Activated CD8-positive, alpha-beta memory T cell treated with anti-CD3 and anti-CD28 coated beads, Interleukin-2, amount 10 ng/mL, durations not matched to agents 7 days and 5 days (primary cell): ENCODE results near the gene RFESD. TPM values are rescaled to one million over a fixed set of nuclear protein-coding genes. Genes with fewer than 3 reads are reported as not detected.

ENCODE experiments used
- ATAC-seq: fragments of 150-1000 bp; cut with Tn5 transposase; one replicate; pipeline ENCODE4 v1.10.0; 2021; ENCODE audit warnings: moderate library complexity
- CTCF ChIA-PET: fragments of 350-600 bp; sonication (Branson Sonifier 250); formaldehyde crosslinking; loops from one replicate; lab custom pipeline; 2021; ENCODE audit warnings: antibody characterized with exemption; lab: Charles Lee
- DNase-seq: peaks from one replicate; pipeline ENCODE4 v3.0.0-alpha.2; 2020
- H3K27ac Mint-ChIP-seq: one replicate; pipeline ENCODE4 v1.8.0; 2021; ENCODE audit warnings: mild to moderate bottlenecking, mixed read lengths
- H3K27me3 Mint-ChIP-seq: one replicate; pipeline ENCODE4 v1.8.0; 2021; ENCODE audit warnings: mixed read lengths
- H3K36me3 Mint-ChIP-seq: one replicate; pipeline ENCODE4 v1.8.0; 2021; ENCODE audit warnings: mild to moderate bottlenecking, mixed read lengths
- H3K4me1 Mint-ChIP-seq: one replicate; pipeline ENCODE4 v1.8.0; 2021; ENCODE audit warnings: mixed read lengths
- H3K4me3 Mint-ChIP-seq: one replicate; pipeline ENCODE4 v1.8.0; 2021; ENCODE audit warnings: mild to moderate bottlenecking, moderate library complexity, mixed read lengths
- H3K9me3 Mint-ChIP-seq: one replicate; pipeline ENCODE4 v1.8.0; 2022; ENCODE audit warnings: low read depth, mixed read lengths
- total RNA-seq, 2 experiments: library from RNA; stranded (reverse); gene quantifications; one replicate each; pipeline ENCODE4 v1.2.3, GENCODE V29; 2021

Gene RFESD
- total RNA-seq, 2 experiments from 2014 or later = 3.0 to 3.3 TPM

DNA sequence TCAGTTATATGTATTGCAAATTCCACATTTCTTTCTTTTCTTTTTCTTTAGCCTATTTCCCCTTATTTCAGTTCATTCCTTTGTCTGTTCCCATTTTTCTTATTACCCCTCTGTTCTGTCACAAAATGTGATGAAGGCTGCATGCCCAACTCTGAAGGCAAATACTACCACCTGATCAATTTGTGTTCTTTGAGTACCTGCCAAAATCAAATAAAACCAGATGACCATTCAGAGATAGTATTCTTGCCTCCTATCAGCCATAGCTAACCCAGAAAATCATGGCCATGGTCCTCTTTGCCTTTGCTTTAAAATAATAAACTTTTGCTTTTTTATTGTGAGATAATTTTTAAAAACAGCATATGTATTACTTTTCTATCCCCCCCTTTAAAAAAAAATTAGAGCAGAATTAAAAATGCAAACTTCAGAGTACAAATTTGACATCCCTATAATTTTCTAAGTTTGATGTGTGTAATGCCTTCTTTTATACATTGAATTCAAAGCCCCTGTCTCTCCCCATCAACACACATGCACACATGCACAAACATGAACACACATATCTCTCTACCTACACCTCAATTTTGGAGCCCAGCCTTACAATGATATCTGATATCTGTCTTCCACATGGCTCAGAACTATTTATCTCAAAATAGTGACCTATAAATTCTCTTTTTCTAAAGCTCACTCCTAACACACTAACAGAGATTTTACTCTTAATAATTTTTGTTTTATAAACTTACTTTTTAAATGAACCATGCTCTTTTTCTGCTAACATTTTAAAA, 3.5 kb downstream of the RFESD start:
- CTCF ChIA-PET = interaction anchor here (0.6 to 0.8 kb wide), 2 partner anchors 9 to 680 kb away, joined by 3 read pairs; no protein-coding TSS in a partner anchor
- Mint-ChIP-seq H3K4me1 (peaks cover 30% of the 10 kb centered on the region), H3K9me3 (no peaks in the 10 kb centered on the region), H3K36me3 (peaks cover 4% of the 10 kb centered on the region), H3K27me3 (no peaks in the 10 kb centered on the region), H3K27ac (no peak overlapping the region), H3K4me3 (no peak overlapping the region)
- DNase-seq (no peak), ATAC-seq (no peak)

DNA sequence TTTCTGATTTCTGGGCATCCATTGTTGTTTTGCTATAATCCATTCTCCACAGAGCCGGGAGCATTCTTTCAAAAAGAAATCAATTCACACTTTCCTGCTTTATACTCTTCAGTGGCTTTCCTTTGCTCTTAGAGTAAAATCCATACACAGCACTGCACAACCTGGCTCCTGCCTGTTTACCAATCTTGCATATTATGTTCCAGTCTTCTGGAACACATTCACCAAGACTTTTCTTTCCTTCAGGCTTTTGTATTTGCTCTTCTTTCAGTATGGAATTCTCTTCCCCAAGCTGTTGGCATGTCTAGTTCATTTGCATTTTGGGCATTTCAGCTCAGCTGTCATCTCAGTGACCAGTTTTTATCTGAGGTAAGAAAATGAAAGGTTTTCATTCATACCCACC, 6.3 kb downstream of the RFESD start:
- H3K4me3 Mint-ChIP-seq = no peak overlapping the region
- CTCF ChIA-PET = interaction anchor here (0.9 to 1.4 kb wide), 2 partner anchors 12 to 194 kb away, joined by 4 read pairs; no protein-coding TSS in a partner anchor
- no peaks in the 10 kb centered on the region for H3K9me3 Mint-ChIP-seq

DNA sequence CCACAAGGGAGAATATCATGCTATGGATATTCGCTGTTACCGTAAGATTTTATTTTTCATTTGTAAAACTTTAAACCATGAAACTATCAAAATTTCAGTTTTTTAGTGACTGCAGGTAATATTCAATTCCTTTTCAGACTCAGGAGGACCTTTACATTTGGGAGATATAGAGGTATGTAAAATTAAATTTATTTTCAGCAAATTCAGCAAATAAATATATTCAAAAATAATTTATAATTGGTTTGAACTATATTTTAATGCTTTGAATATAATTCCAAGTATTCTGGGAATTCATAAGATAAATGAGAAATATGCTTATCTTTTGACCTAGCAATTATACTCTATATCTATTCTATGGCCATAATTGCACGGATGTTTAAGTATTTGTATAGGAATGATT, 7.6 kb downstream of the RFESD start:
- Mint-ChIP-seq H3K4me1 (peaks cover 5% of the 10 kb centered on the region), H3K4me3 (no peak overlapping the region), H3K27ac (no peak overlapping the region), H3K27me3 (no peaks in the 10 kb centered on the region), H3K9me3 (no peaks in the 10 kb centered on the region), H3K36me3 (peaks cover 4% of the 10 kb centered on the region)
- ATAC-seq (no peak), DNase-seq (no peak)
- CTCF ChIA-PET = no interaction called here

More for the DNA sequence above, 6.3 kb downstream of the RFESD start:
- DNase-seq = no peak
- Mint-ChIP-seq H3K4me1 (peaks cover 12% of the 10 kb centered on the region), H3K36me3 (peaks cover 4% of the 10 kb centered on the region), H3K27me3 (no peaks in the 10 kb centered on the region), H3K27ac (no peak overlapping the region)
- ATAC-seq = no peak

DNA sequence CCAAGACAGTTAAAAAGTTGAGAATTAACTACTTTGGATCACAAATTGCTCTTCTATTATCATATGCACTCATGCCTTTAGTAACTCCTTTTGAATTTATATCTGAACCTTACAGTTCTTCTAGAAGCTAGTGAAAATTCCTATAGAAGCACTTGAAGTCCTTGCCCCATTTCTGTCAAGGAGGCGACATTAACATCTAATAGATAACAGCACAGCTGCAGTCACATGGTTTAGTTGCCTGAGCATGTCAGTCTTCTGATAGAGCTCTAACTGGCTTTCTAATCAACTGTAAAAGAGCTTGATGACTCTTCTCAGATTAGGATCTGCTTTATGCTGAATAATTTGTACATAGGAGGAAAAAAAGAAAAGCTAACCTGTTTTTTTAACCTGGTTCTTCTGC, 9.0 kb downstream of the RFESD start:
- CTCF ChIA-PET = interaction anchor here (0.7 to 0.9 kb wide), 4 partner anchors 9 to 11 kb away, joined by 3 to 4 read pairs (median 3); partner anchors contain the start of gene RFESD
- H3K27me3 Mint-ChIP-seq = no peaks in the 10 kb centered on the region
- H3K27ac Mint-ChIP-seq = no peak overlapping the region
- DNase-seq = no peak
- no peaks in the 10 kb centered on the region for H3K9me3 Mint-ChIP-seq
- H3K4me3 Mint-ChIP-seq = no peak overlapping the region
- no peaks in the 10 kb centered on the region for H3K4me1 Mint-ChIP-seq
- ATAC-seq = no peak
- no peaks in the 10 kb centered on the region for H3K36me3 Mint-ChIP-seq

DNA sequence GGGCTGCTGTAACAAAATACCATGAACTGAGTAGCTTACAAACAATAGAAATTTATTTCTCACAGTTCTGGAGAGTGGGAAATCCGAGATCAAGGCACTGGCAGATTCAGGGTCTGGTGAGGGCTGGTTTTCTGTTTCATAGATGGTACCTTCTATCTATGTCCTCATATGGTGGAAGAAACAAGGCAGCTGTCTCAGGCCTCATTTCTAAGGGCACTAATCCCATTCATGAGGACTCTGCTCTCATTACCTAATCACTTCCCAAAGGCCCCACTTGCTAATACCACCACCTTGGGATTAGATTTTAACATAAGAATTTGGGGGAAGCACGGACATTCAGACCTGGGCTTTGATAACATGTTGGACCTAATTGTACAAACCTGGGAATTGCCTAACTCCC, 13.5 kb downstream of the RFESD start:
- Mint-ChIP-seq H3K36me3 (no peaks in the 10 kb centered on the region), H3K9me3 (no peaks in the 10 kb centered on the region), H3K4me3 (no peak overlapping the region), H3K27me3 (no peaks in the 10 kb centered on the region), H3K4me1 (peaks cover 1% of the 10 kb centered on the region), H3K27ac (no peak overlapping the region)
- CTCF ChIA-PET = interaction anchor here (0.7 kb wide), 1 partner anchor 121 kb away, joined by 3 read pairs; no protein-coding TSS in a partner anchor
- DNase-seq = no peak
- ATAC-seq = no peak

DNA sequence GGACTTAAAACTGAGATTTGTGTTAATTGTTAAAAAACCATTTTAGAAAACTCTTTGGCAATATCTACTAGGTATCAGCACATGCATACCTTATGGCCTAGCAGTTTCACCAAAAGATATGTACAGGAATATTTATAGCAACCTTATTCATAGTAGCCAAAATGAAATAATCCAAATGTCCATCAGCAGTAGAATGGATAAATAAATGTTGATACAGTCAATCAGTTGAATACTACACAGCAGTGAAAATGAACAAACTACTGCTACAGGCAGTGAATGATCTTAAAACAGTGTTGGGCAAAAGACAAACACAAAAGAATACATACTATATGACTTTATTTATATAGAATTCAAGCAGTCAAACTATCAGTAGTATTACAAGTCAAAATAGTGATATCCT, 16.4 kb downstream of the RFESD start:
- H3K36me3 Mint-ChIP-seq = no peaks in the 10 kb centered on the region
- H3K4me3 Mint-ChIP-seq = no peak overlapping the region
- H3K9me3 Mint-ChIP-seq = no peaks in the 10 kb centered on the region
- DNase-seq (no peak), ATAC-seq (no peak)
- CTCF ChIA-PET = interaction anchor here (1.2 to 4.6 kb wide), 6 partner anchors 18 to 193 kb away, joined by 3 to 33 read pairs (median 7); no protein-coding TSS in a partner anchor
- peaks cover 4% of the 10 kb centered on the region for H3K27me3 Mint-ChIP-seq
- H3K4me1 Mint-ChIP-seq = peaks cover 1% of the 10 kb centered on the region
- no peak overlapping the region for H3K27ac Mint-ChIP-seq

DNA sequence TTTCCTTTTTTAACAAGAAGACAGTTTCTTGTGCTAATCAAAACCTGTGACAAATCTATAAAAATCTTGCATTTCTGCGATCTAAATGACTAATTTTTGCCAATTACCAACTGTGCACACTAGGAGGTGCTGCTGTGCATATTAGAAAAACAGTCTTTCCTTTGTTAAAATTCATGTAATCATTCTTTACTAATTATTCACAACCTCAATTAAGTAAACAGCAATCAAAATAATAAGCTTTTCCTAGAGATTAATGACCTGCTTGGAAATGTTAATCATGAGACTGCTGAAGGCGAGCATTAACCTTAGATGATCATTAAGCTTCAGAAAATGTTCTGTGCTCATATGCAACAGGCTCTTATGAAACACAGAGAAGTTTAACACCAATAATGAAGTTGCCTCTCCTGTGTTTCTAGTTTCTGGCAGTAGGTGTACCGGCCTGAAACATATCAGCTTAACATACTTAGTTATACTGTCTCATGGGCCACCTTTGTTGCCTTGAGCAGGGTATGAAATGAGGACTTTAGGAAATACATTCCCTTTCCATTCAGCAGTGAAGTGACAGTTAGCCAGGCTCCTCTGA, 17.7 kb downstream of the RFESD start:
- peaks cover 4% of the 10 kb centered on the region for H3K27me3 Mint-ChIP-seq
- H3K4me3 Mint-ChIP-seq = no peak overlapping the region
- ATAC-seq (no peak), DNase-seq (no peak)
- no peak overlapping the region for H3K27ac Mint-ChIP-seq
- CTCF ChIA-PET = interaction anchor here (0.8 to 4.6 kb wide), 23 partner anchors 9 to 197 kb away, joined by 3 to 33 read pairs (median 3); partner anchors contain the start of genes RFESD and RHOBTB3
- no peaks in the 10 kb centered on the region for H3K9me3 Mint-ChIP-seq
- no peaks in the 10 kb centered on the region for H3K36me3 Mint-ChIP-seq
- H3K4me1 Mint-ChIP-seq = peaks cover 1% of the 10 kb centered on the region

DNA sequence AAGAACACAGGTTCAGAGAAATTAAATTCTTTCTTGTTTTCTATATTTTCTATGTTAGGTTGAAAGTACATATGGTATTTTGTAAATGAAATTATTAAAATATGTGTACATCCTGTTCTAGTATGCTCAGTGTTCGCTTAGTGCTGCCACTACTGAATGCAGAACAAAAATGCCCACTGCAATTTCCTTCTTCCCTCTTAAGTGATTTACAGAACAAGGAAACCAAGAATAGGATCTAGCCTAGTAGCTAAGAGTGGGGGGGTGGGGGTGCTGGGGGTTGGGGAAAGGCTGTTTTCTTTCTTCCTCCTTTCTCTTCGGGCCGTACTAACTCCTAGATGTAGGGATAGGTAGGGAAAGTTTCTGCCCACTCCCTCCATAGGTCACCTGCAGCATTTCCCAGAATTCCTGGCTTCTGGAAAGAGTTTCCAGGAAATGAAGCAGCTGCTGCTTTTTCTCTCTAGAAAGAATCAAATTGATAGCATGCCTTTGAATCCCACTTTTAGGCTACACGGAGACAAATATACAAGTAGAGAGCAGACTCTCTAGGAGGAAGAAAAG, 20.6 kb downstream of the RFESD start:
- no peaks in the 10 kb centered on the region for H3K36me3 Mint-ChIP-seq
- peaks cover 4% of the 10 kb centered on the region for H3K27me3 Mint-ChIP-seq
- H3K4me1 Mint-ChIP-seq = peaks cover 1% of the 10 kb centered on the region

DNA sequence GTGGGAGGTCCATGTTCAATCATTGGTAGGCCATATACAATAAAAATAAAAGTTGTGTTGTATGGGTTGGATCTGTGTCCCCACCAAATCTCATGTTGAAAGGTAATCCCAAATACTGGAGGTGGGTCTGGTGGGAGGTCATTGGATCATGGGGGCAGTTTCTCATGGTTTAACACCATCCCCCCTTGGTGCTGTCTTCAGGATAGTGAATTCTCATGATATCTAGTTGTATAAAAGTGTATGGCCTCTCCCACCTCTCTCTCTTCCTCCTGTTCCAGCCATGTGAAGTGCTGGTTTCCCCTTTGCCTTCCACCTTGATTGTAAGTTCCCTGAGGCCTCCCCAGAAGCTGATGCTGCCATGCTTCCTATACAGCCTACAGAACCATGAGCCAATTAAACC, 21.1 kb downstream of the RFESD start:
- Mint-ChIP-seq H3K36me3 (no peaks in the 10 kb centered on the region), H3K4me1 (peaks cover 1% of the 10 kb centered on the region), H3K27me3 (peaks cover 4% of the 10 kb centered on the region), H3K4me3 (no peak overlapping the region), H3K9me3 (no peaks in the 10 kb centered on the region), H3K27ac (no peak overlapping the region)
- CTCF ChIA-PET = interaction anchor here (4.6 kb wide), 1 partner anchor 113 kb away, joined by 33 read pairs; no protein-coding TSS in a partner anchor
- ATAC-seq (no peak), DNase-seq (no peak)

More for the DNA sequence above, 20.6 kb downstream of the RFESD start:
- CTCF ChIA-PET = interaction anchor here (1.2 to 4.6 kb wide), 2 partner anchors 20 to 114 kb away, joined by 4 to 33 read pairs; partner anchors contain the start of gene RFESD
- Mint-ChIP-seq H3K9me3 (no peaks in the 10 kb centered on the region), H3K4me3 (no peak overlapping the region), H3K27ac (no peak overlapping the region)
- ATAC-seq = no peak
- no peak for DNase-seq

DNA sequence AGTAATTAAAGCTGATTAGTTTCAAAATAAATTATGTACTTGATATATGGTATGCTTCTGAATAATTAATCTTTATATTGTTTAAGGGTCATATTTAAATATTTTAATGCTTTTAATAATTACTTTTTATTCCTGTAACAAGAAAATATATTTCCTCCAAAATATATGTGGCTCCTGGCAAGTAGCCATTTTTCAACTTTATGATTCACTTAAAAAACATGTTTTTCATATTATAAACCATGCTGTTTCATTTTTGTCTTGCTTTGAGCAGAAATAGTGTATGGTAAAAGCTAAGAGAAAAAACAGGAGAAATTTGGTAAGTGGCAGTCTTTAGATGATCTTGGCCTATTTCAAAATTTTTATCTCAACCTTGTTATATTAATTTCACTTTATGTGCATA, 21.6 kb downstream of the RFESD start:
- Mint-ChIP-seq H3K9me3 (no peaks in the 10 kb centered on the region), H3K4me3 (no peak overlapping the region), H3K27ac (no peak overlapping the region), H3K4me1 (peaks cover 1% of the 10 kb centered on the region), H3K36me3 (no peaks in the 10 kb centered on the region), H3K27me3 (peaks cover 4% of the 10 kb centered on the region)
- ATAC-seq = no peak
- CTCF ChIA-PET = interaction anchor here (1.5 kb wide), 1 partner anchor 180 kb away, joined by 5 read pairs; no protein-coding TSS in a partner anchor
- no peak for DNase-seq

DNA sequence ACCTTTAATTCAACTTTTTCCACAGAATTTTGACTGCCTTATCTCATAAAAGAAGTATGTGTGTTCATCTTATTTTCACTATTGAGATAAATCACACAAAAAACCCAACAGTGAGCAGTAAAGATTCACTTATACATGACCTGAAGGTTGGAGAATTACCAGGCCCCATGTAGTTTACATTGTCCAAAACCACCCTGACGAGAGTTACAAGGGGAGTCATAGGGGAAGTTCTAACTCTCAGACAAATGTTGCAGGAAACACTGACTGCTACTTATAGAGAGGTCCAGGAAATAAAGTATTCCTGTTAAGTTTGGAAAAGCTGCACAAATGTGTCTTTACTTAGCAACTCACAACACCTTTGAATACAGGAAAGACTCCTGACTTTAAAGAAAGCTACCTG, 22.2 kb downstream of the RFESD start:
- Mint-ChIP-seq H3K4me1 (peaks cover 1% of the 10 kb centered on the region), H3K9me3 (no peaks in the 10 kb centered on the region), H3K36me3 (no peaks in the 10 kb centered on the region), H3K27me3 (peaks cover 4% of the 10 kb centered on the region), H3K4me3 (no peak overlapping the region), H3K27ac (no peak overlapping the region)
- CTCF ChIA-PET = interaction anchor here (1.5 kb wide), 1 partner anchor 179 kb away, joined by 5 read pairs; no protein-coding TSS in a partner anchor
- DNase-seq = no peak
- ATAC-seq = no peak

DNA sequence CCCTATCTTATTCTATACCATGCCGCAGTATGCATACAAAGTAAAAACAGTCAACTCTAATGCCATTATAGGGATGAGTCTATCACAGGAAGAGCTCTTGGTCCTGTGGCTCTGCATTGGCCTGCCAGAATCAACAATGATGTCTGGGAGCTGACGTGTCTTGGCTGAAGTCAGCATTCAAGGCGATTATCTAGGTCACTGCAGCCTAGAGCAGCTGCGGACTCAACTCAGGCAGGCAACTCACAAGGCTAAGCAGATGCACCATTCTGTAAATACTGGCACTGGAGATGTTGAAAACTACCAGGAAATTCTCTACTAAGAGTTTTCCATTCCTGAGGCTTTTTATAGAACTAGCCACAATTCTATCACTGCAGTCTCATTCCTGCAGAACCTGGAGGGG, 23.0 kb downstream of the RFESD start:
- no peak for DNase-seq
- no peaks in the 10 kb centered on the region for H3K36me3 Mint-ChIP-seq
- CTCF ChIA-PET = interaction anchor here (1.5 kb wide), 1 partner anchor 179 kb away, joined by 5 read pairs; no protein-coding TSS in a partner anchor
- ATAC-seq = no peak
- no peaks in the 10 kb centered on the region for H3K4me1 Mint-ChIP-seq
- no peak overlapping the region for H3K27ac Mint-ChIP-seq
- H3K27me3 Mint-ChIP-seq = peaks cover 8% of the 10 kb centered on the region
- H3K9me3 Mint-ChIP-seq = no peaks in the 10 kb centered on the region
- H3K4me3 Mint-ChIP-seq = no peak overlapping the region

DNA sequence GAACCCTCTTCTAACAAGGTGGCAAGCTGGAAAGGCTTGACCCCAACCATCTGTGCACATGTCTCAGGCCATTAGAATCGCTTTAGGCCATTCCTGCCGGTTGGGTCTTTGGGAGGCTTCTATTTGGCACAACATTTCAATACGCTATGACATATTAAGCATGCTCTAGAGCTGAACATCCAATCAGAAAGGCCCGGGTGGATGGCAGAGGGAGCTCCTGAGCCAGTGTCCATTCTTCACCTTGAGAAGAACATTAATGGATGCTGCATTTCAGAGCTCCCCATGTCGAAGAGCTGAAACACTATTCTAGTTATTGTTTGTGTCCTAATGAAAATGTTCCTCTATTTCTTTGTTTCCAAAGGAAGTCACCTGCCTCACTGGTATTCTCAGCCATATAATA, 23.4 kb downstream of the RFESD start:
- DNase-seq (no peak), ATAC-seq (no peak)
- H3K27ac Mint-ChIP-seq = no peak overlapping the region
- no peaks in the 10 kb centered on the region for H3K9me3 Mint-ChIP-seq
- no peak overlapping the region for H3K4me3 Mint-ChIP-seq
- H3K4me1 Mint-ChIP-seq = no peaks in the 10 kb centered on the region
- no peaks in the 10 kb centered on the region for H3K36me3 Mint-ChIP-seq
- peaks cover 11% of the 10 kb centered on the region for H3K27me3 Mint-ChIP-seq
- CTCF ChIA-PET = interaction anchor here (1.3 kb wide), 1 partner anchor 23 kb away, joined by 4 read pairs; the partner anchor contains the start of gene RFESD
